OCI-LY3 (cell line): ENCODE data around the gene UNC13C.

Experiments
- CTCF ChIP-seq: fragments of 200-600, 300-600 bp; sonication (generic); IDR thresholded peaks from 2 replicates; pipeline ENCODE4 v1.5.1; 2014; ENCODE audit warnings: antibody characterized with exemption, low read length, low read depth
- EZH2phosphoT487 ChIP-seq: fragments of 200-600 bp; shearing (Covaris generic); IDR thresholded peaks from 2 replicates; pipeline ENCODE4 v1.6.1; 2018; ENCODE audit warnings: antibody characterized with exemption, mixed run types, low read depth

- no peak for TF ChIP-seq CTCF
- no peak for TF ChIP-seq EZH2phosphoT487
Measured at GRCh38 chr15:54026891-54027290, 48.6 kb downstream of the UNC13C start.
